Stimulated activated CD8-positive, alpha-beta memory T cell treated with anti-CD3 and anti-CD28 coated beads, Interleukin-7, amount 100 ng/mL, for 24 hours (primary cell): Measurements from ENCODE around the gene FAN1.
"Not testable (repeated sequence)": the region's sequence is repeated elsewhere in the genome, so short reads cannot be mapped to it uniquely, and the experiment has no call there.

Source experiments
- DNase-seq: peaks from one replicate; pipeline ENCODE4 v3.0.0-alpha.2; 2020; ENCODE audit warnings: low read depth

FAN1 gene

GRCh38 chr15:30903497-30904187, at the start of gene FAN1:
Gene FAN1 (plus strand): TSS chr15:30903915. CDS start chr15:30904664, 749 bp downstream.
- peak; percentile 65 for DNase-seq

- DNase-seq = no peak
Observed at GRCh38 chr15:30859091-30859874, 44.4 kb upstream of the FAN1 start.

GRCh38 chr15:30865257-30865656, 38.5 kb upstream of the FAN1 start:
- DNase-seq = no peak

- DNase-seq = no peak
Observed at GRCh38 chr15:30870681-30871080, 33.0 kb upstream of the FAN1 start.

- DNase-seq = no peak
Observed at GRCh38 chr15:30872341-30872748, 31.4 kb upstream of the FAN1 start.

- DNase-seq = no peak
Observed at GRCh38 chr15:30877070-30877469, 26.6 kb upstream of the FAN1 start.

GRCh38 chr15:30878515-30878914, 25.2 kb upstream of the FAN1 start:
- DNase-seq = no peak

GRCh38 chr15:30882849-30883433, 20.8 kb upstream of the FAN1 start:
- no peak for DNase-seq

GRCh38 chr15:30883666-30884065, 20.0 kb upstream of the FAN1 start:
- not testable (repeated sequence) for DNase-seq

- DNase-seq = no peak
Observed at GRCh38 chr15:30885814-30886213, 17.9 kb upstream of the FAN1 start.

- no peak for DNase-seq
Observed at GRCh38 chr15:30889196-30889595, 14.5 kb upstream of the FAN1 start.

GRCh38 chr15:30895461-30896210, 8.1 kb upstream of the FAN1 start:
- no peak for DNase-seq

GRCh38 chr15:30896211-30896606, 7.5 kb upstream of the FAN1 start:
- DNase-seq = no peak

GRCh38 chr15:30901889-30902288, 1.8 kb upstream of the FAN1 start:
- DNase-seq = no peak

- DNase-seq = no peak
Observed at GRCh38 chr15:30904812-30905211, 1.1 kb downstream of the FAN1 start.

- DNase-seq = no peak
Observed at GRCh38 chr15:30905821-30906220, 2.1 kb downstream of the FAN1 start.

GRCh38 chr15:30906366-30906765, 2.7 kb downstream of the FAN1 start:
- DNase-seq = no peak

- no peak for DNase-seq
Observed at GRCh38 chr15:30913761-30914160, 10.0 kb downstream of the FAN1 start.

- DNase-seq = no peak
Observed at GRCh38 chr15:30917013-30917412, 13.3 kb downstream of the FAN1 start.

- DNase-seq = no peak
Observed at GRCh38 chr15:30917675-30918074, 14.0 kb downstream of the FAN1 start.

- no peak for DNase-seq
Observed at GRCh38 chr15:30918366-30918765, 14.7 kb downstream of the FAN1 start.

- DNase-seq = no peak
Observed at GRCh38 chr15:30919877-30920550, 16.3 kb downstream of the FAN1 start.
